Transverse colon (tissue), 4 donors: ENCODE data around the gene LIN7C. TPM values are rescaled to one million over a fixed set of nuclear protein-coding genes. Genes with fewer than 3 reads are reported as not detected.

Experiments
- DNase-seq: peaks from one replicate; pipeline ENCODE4 v3.0.0-alpha.2; 2019
- H3K27ac ChIP-seq, 4 donors: fragments of 200-600 bp; sonication (generic); 2 replicates each; pipeline ENCODE4 v1.5.1; 2016 to 2018; ENCODE audit warnings: inconsistent platforms in 4 of 4
- H3K27me3 ChIP-seq: fragments of 200-600 bp; sonication (generic); 2 replicates; pipeline ENCODE4 v1.5.1; 2017; ENCODE audit warnings: inconsistent platforms
- H3K36me3 ChIP-seq, 4 donors: fragments of 200-600 bp; sonication (generic); 2 replicates each; pipeline ENCODE4 v1.5.1; 2017 to 2019; ENCODE audit warnings: inconsistent platforms in 4 of 4
- H3K4me1 ChIP-seq, 4 donors: fragments of 200-600 bp; sonication (generic); 2 replicates each; pipeline ENCODE4 v1.5.1; 2017 to 2020; ENCODE audit warnings: inconsistent platforms in 4 of 4
- H3K4me3 ChIP-seq, 4 donors: fragments of 200-600 bp; sonication (generic); 1 replicate in 1 of 4; 2 replicates in 3 of 4; pipeline versions ENCODE4 v1.5.1 to v1.6.1; 2017 to 2019; ENCODE audit warnings: inconsistent platforms in 4 of 4
- H3K9me3 ChIP-seq, 2 donors: fragments of 200-600 bp; sonication (generic); 2 replicates each; pipeline ENCODE4 v1.5.1; 2017 to 2019; ENCODE audit warnings: inconsistent platforms in 2 of 2
- EP300 ChIP-seq: sonication (generic); formaldehyde crosslinking; IDR thresholded peaks from one replicate; pipeline ENCODE4 v1.6.1; 2017; ENCODE audit warnings: antibody characterized with exemption, low read depth
- POLR2A ChIP-seq: fragments of 450-650 bp; IDR thresholded peaks from one replicate; pipeline ENCODE4 v1.6.1; 2016; ENCODE audit warnings: antibody characterized with exemption, mild to moderate bottlenecking, moderate library complexity
- POLR2AphosphoS5 ChIP-seq, 3 donors: sonication (generic); formaldehyde crosslinking; IDR thresholded peaks; one replicate each; pipeline ENCODE4 v1.6.1; 2016; ENCODE audit warnings: antibody characterized with exemption in 3 of 3
- WGBS, 2 donors: methylation state at CpG; one replicate each; pipeline ENCODE4 v1.1.5; 2018; ENCODE audit warnings: low coverage in 1 of 2; 5-methylcytosine and 5-hydroxymethylcytosine counted together
- in situ Hi-C, 4 donors: fragments of 200-750 bp; cut with MboI; loops; one replicate each; pipeline versions ENCODE4 v1.15.0 to v1.15.1; 2017; ENCODE audit warnings: low sequenced_read_pairs in 3 of 4, low pct_ligation_motif_present in 1 of 4, low pct_unique_long_range_greater_than_20kb in 1 of 4
- intact Hi-C: fragments of 100-400 bp; cut with DNase I; formaldehyde crosslinking; loops from one replicate; pipeline ENCODE4 v1.15.1; 2023; ENCODE audit warnings: low total_unique reads
- total RNA-seq, 4 donors: library from RNA; depleted of rRNA; stranded (reverse); fragments of >200 nt; gene quantifications; one replicate each; pipeline ENCODE4 v1.1.0, GENCODE V29; 2016
- TF ChIP-seq, protein P1 (sequence below), 5 experiments: fragments of 200-600 bp in 3 of 5; fragments of 450-650 bp in 2 of 5; sonication (generic) in 3 of 5; IDR thresholded peaks; 1 replicate in 2 of 5; 2 replicates in 3 of 5; pipeline ENCODE4 v1.5.1; 2016 to 2017; ENCODE audit warnings: antibody characterized with exemption in 5 of 5, inconsistent platforms in 3 of 5, mild to moderate bottlenecking in 2 of 5, moderate library complexity in 1 of 5

LIN7C gene
- total RNA-seq, 4 donors from 2014 or later, result 23.1 to 49.2 (median 32.4) TPM

GRCh38 chr11:27470166-27470565 is 36.4 kb downstream of the LIN7C start:
- WGBS, 2 donors, result 36 to 52% methylated on average over 3 of the region's 3 CpGs
- TF ChIP-seq EP300 (no peak), POLR2AphosphoS5 (IDR thresholded peaks at IDR 0.05) (no peak), POLR2A (no peak)
- TF ChIP-seq, protein P1, sequence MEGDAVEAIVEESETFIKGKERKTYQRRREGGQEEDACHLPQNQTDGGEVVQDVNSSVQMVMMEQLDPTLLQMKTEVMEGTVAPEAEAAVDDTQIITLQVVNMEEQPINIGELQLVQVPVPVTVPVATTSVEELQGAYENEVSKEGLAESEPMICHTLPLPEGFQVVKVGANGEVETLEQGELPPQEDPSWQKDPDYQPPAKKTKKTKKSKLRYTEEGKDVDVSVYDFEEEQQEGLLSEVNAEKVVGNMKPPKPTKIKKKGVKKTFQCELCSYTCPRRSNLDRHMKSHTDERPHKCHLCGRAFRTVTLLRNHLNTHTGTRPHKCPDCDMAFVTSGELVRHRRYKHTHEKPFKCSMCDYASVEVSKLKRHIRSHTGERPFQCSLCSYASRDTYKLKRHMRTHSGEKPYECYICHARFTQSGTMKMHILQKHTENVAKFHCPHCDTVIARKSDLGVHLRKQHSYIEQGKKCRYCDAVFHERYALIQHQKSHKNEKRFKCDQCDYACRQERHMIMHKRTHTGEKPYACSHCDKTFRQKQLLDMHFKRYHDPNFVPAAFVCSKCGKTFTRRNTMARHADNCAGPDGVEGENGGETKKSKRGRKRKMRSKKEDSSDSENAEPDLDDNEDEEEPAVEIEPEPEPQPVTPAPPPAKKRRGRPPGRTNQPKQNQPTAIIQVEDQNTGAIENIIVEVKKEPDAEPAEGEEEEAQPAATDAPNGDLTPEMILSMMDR (IDR thresholded peaks at IDR 0.05), result no peak
- in situ Hi-C loops, result loop anchor here in 2 of 4 donors (10.0 to 25.0 kb wide), 2 partner anchors 85 to 108 kb away; partner anchors contain the start of gene CCDC34 (in 1 of the 2)
- Histone ChIP-seq H3K27me3 (no peaks in the 10 kb centered on the region), H3K4me1 (peaks cover 0 to 50% (median 28%) of the 10 kb centered on the region in 4 donors), H3K36me3 (no peaks in the 10 kb centered on the region), H3K9me3 (no peaks in the 10 kb centered on the region), H3K4me3 (peak overlapping the region in 3 of 4 donors; percentile 77 to 93 (median 89)), H3K27ac (peak overlapping the region; percentile 92 to 97 (median 94))
- DNase-seq, result no peak
- intact Hi-C loops, result no loop called here

GRCh38 chr11:27468995-27469695 is 37.4 kb downstream of the LIN7C start:
- H3K4me3 ChIP-seq, result peak overlapping the region in 3 of 4 donors; percentile 8 to 93 (median 77)
- in situ Hi-C loops, result loop anchor here in 1 of 4 donors (25.0 kb wide), 1 partner anchor 107 kb away; the partner anchor contains the start of gene CCDC34

DNA sequence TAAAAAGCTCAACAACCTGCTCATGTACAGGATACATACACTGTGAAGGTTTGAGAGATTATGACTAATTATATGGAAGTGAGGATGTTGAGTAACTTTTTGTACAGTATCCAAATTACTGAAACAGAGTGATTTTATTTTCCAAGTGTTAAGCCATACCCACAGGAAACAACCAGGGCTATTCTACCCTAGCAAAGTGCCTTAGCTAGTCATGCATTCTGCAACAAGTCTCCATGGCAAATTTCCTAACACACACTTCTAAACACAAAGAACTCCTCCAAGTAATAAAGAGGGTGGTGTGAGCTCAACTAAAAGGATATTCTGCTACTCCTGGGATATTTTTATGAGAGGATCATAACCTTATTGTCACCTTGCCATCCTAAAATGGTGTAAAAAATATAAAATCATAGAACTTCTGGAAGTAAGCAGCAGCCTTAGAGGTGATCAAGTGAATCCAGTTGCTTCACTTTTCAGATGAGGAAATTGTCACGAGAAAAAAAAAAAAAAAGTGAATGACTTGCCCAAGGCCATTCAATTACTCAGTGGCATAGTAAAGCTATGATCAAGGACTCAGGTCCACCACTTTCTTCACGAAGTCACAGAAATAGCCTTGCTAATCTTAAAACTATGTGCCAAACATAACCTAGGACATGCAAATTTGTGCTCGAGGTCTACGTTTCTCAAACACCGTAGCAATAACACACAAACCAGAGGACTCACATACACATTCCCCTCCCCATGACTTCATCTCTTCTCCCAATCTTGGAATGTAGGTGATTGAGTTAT is 38.2 kb downstream of the LIN7C start:
- Histone ChIP-seq H3K27me3 (no peaks in the 10 kb centered on the region), H3K9me3 (no peaks in the 10 kb centered on the region), H3K4me1 (peaks cover 0 to 64% (median 44%) of the 10 kb centered on the region in 4 donors), H3K27ac (peak overlapping the region; percentile 92 to 97 (median 94)), H3K36me3 (no peaks in the 10 kb centered on the region), H3K4me3 (peak overlapping the region in 3 of 4 donors; percentile 8 to 93 (median 77))
- intact Hi-C loops (loop anchor here (5.0 kb wide), 1 partner anchor 716 kb away; no protein-coding TSS in a partner anchor), in situ Hi-C loops (loop anchor here in 1 of 4 donors (25.0 kb wide), 1 partner anchor 106 kb away; the partner anchor contains the start of gene CCDC34)
- DNase-seq, result no peak
- TF ChIP-seq EP300, result no peak
- peak; percentile 48 for TF ChIP-seq POLR2A
- TF ChIP-seq POLR2AphosphoS5 (IDR thresholded peaks at IDR 0.05), result peak in 2 of 3 donors; percentile 57 to 58
- TF ChIP-seq, protein P1 (IDR thresholded peaks at IDR 0.05), result no peak
- 36 to 37% methylated on average over 4 to 5 of the region's 5 CpGs for WGBS, 2 donors

More at GRCh38 chr11:27468995-27469695, 37.4 kb downstream of the LIN7C start:
- Histone ChIP-seq H3K27ac (peak overlapping the region; percentile 92 to 97 (median 94)), H3K9me3 (no peaks in the 10 kb centered on the region), H3K27me3 (no peaks in the 10 kb centered on the region), H3K36me3 (no peaks in the 10 kb centered on the region), H3K4me1 (peaks cover 0 to 60% (median 38%) of the 10 kb centered on the region in 4 donors)
- TF ChIP-seq EP300, result no peak
- TF ChIP-seq, protein P1 (IDR thresholded peaks at IDR 0.05), result no peak
- TF ChIP-seq POLR2AphosphoS5 (IDR thresholded peaks at IDR 0.05), result no peak
- peak; percentile 18 for TF ChIP-seq POLR2A
- no peak for DNase-seq
- 31 to 48% methylated on average over 3 to 8 of the region's 8 CpGs for WGBS, 2 donors
- intact Hi-C loops, result loop anchor here (5.0 kb wide), 1 partner anchor 717 kb away; no protein-coding TSS in a partner anchor
